Stimulated activated CD4-positive, alpha-beta T cell treated with anti-CD3 and anti-CD28 coated beads, Interleukin-15, amount 100 ng/mL, for 48 hours (primary cell): ENCODE data around the gene MYCBPAP.

Source experiments
- DNase-seq, 2 donors: peaks; one replicate each; pipeline ENCODE4 v3.0.0-alpha.2; 2020; ENCODE audit warnings: low read depth in 2 of 2

MYCBPAP gene

GRCh38 chr17:50571681-50572080 lies 63.4 kb downstream of the MYCBPAP start:
- no peak for DNase-seq

GRCh38 chr17:50572541-50572940 lies 64.3 kb downstream of the MYCBPAP start:
- no peak for DNase-seq

- no peak for DNase-seq
These were observed 65.8 kb downstream of the MYCBPAP start for GRCh38 chr17:50573866-50574611.

- DNase-seq, result no peak
These were observed 67.5 kb downstream of the MYCBPAP start for GRCh38 chr17:50575581-50576210.

GRCh38 chr17:50576864-50577263 lies 68.6 kb downstream of the MYCBPAP start:
- no peak for DNase-seq

- DNase-seq, result no peak
These were observed 69.3 kb downstream of the MYCBPAP start for GRCh38 chr17:50577451-50577954.

GRCh38 chr17:50578173-50578572 lies 69.9 kb downstream of the MYCBPAP start:
- no peak for DNase-seq

GRCh38 chr17:50579399-50579798 lies 71.2 kb downstream of the MYCBPAP start:
- no peak for DNase-seq

- DNase-seq, result no peak
These were observed 72.4 kb downstream of the MYCBPAP start for GRCh38 chr17:50580646-50581045.
